ENCODE data around the gene CHST15. TPM values are rescaled to one million over a fixed set of nuclear protein-coding genes. Genes with fewer than 3 reads are reported as not detected.

The CHST15 gene
- total and polyA plus RNA-seq, 2 of the 8 experiments (the other 6 are each of a cell fraction or from before 2014, with no cell fraction given): 8.8 to 9.1 TPM

DNA sequence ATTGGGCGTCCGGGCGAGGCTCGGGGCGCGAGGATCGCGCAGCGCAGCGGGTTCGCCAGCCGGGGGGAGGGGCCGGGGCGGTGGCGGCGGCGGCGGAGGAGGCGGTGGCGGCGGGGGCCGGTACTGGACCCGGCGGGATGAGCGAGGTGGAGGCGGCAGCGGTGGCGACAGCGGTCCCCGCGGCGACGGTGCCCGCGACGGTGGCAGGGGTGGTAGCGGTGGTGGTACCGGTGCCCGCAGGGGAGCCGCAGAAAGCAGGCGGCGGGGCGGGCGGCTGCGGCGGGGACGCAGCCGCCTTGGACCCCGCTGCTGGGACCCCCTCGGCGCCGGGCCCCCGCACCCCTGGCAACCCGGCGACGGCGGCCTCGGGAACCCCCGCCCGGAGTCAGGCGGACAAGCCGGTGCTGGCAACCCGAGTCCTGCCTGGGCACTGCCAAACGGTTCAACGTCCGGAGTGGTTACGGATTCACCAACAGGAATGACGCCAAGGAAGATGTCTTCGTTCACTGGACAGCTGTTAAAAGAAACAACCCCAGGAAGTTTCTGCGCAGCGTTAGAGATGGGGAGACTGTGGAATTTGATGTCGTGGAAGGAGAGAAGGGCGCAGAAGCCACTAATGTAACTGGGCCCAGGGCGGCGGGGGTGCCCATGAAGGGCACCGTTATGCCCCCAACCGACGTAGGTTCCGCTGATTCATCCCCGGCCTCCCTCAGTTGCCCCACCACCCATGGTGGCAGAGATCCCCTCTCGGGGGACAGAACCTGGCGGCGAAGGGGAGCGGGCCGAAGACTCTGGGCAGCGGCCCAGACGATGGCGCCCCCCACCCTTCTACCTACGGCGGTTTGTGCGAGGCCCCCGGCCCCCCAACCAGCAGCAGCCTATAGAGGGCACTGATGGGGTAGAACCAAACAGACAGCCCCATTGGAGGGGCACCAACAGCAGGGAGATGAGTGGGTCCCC, 101.5 kb downstream of the CHST15 start:
- no peak overlapping the region for H2BK5ac ChIP-seq (ENCODE audit: low read depth, low read length)
- no peaks in the 10 kb centered on the region for H4K20me1 ChIP-seq (replicated peaks in 1 of 2; ENCODE audit: control insufficient read depth in 1 of 2, insufficient read depth in 2 of 2, low read length in 2 of 2)
- no peak overlapping the region for H3K4ac ChIP-seq (replicated peaks; ENCODE audit: insufficient read length, low read depth, low read length)
- FAIRE-seq (no peak), DNase-seq (ENCODE audit: low read depth in 1 of 2, low spot score in 2 of 2) (no peak)
- no peak overlapping the region for H3K9ac ChIP-seq (replicated peaks in 1 of 4; ENCODE audit: extremely low read depth in 1 of 4, low read depth in 3 of 4, low read length in 3 of 4)
- no peaks in the 10 kb centered on the region for H3K36me3 ChIP-seq (ENCODE audit: control insufficient read depth in 2 of 4, insufficient read depth in 4 of 4, low read length in 3 of 4)
- H3K4me3 ChIP-seq (ENCODE audit: extremely low read depth in 1 of 4, insufficient read depth in 2 of 4, low read depth in 3 of 4, low read length in 4 of 4): no peak overlapping the region; a peak in 1 of 8 replicates
- POLR2A ChIA-PET (ENCODE audit: partially characterized antibody): no interaction called here
- H3K79me2 ChIP-seq (ENCODE audit: control insufficient read depth in 1 of 2, insufficient read depth in 2 of 2, low read length in 2 of 2): no peaks in the 10 kb centered on the region
- H2BK15ac ChIP-seq (ENCODE audit: low read length): no peak overlapping the region
- peaks cover 5% of the 10 kb centered on the region; the same call in 1 of the 2 replicates for H3K23me2 ChIP-seq (ENCODE audit: low read depth, low read length)
- no peaks in the 10 kb centered on the region for H3K9me3 ChIP-seq (ENCODE audit: insufficient read depth in 2 of 2, low read depth in 1 of 2, low read length in 1 of 2)
- no peaks in the 10 kb centered on the region for H3K79me1 ChIP-seq (ENCODE audit: low read depth, low read length)
- no peak overlapping the region for H3K27ac ChIP-seq (ENCODE audit: low read depth, low read length)
- H2BK120ac ChIP-seq (replicated peaks; ENCODE audit: low read depth, low read length): no peak overlapping the region
- H4K5ac ChIP-seq (ENCODE audit: insufficient read length, low read depth, low read length): no peak overlapping the region
- H3K14ac ChIP-seq (ENCODE audit: insufficient read length): no peak overlapping the region
- H3K18ac ChIP-seq (ENCODE audit: extremely low read depth, low read length): no peak overlapping the region
- no peak overlapping the region for H2AFZ ChIP-seq (ENCODE audit: low read length)
- H2BK12ac ChIP-seq (ENCODE audit: low read depth, low read length): no peak overlapping the region
- H4K8ac ChIP-seq (ENCODE audit: extremely low read depth, insufficient read depth, low read length): no peak overlapping the region
- H3K4me1 ChIP-seq (replicated peaks in 1 of 4; ENCODE audit: control insufficient read depth in 3 of 4, insufficient read depth in 4 of 4, low read length in 3 of 4): peaks cover 0 to 10% (median 3%) of the 10 kb centered on the region in 4 experiments; a peak in 5 of 7 replicates
- no peak overlapping the region for H3K23ac ChIP-seq (ENCODE audit: insufficient read length)
- no peak overlapping the region for H2AK5ac ChIP-seq (ENCODE audit: low read depth, low read length)
- H2BK20ac ChIP-seq (ENCODE audit: low read length): no peak overlapping the region
- CTCF ChIA-PET (ENCODE audit: partially characterized antibody): interaction anchor here (1.1 kb wide), 1 partner anchor 11 kb away, joined by 4 read pairs; no protein-coding TSS in a partner anchor
- no peak overlapping the region for H3K4me2 ChIP-seq (ENCODE audit: insufficient read depth in 1 of 2, low read depth in 2 of 2, low read length in 2 of 2)
- TF ChIP-seq RAD21 (IDR thresholded peaks at IDR 0.05 in 1 of 2, conservative IDR thresholded peaks at IDR 0.05 in 1 of 2; ENCODE audit: low read depth in 2 of 2, low read length in 2 of 2) (no peak), TAF1 (IDR thresholded peaks at IDR 0.05; ENCODE audit: low read depth, low read length) (no peak), ASH2L (IDR thresholded peaks at IDR 0.05; ENCODE audit: low read length) (no peak), EGR1 (IDR thresholded peaks at IDR 0.05; ENCODE audit: borderline replicate concordance, low read depth, low read length) (no peak), SAP30 (IDR thresholded peaks at IDR 0.05; ENCODE audit: insufficient read depth, insufficient replicate concordance, low read length) (no peak), CHD1 (IDR thresholded peaks at IDR 0.05; ENCODE audit: low read depth, low read length) (no peak)
- TF ChIP-seq, protein P1, sequence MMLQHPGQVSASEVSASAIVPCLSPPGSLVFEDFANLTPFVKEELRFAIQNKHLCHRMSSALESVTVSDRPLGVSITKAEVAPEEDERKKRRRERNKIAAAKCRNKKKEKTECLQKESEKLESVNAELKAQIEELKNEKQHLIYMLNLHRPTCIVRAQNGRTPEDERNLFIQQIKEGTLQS (IDR thresholded peaks at IDR 0.05; ENCODE audit: insufficient read depth, low read depth, low read length): no peak
- no peak overlapping the region for H3K56ac ChIP-seq (replicated peaks; ENCODE audit: insufficient read length, low read depth, low read length)
- WGBS, 2 experiments (ENCODE audit: extremely low coverage in 1 of 2, insufficient coverage in 1 of 2, insufficient read length in 1 of 2, insufficient replicate concordance in 2 of 2, low coverage in 1 of 2, low lambda C conversion rate in 2 of 2, missing lambda C conversion rate in 1 of 2): 91% methylated on average over 25 of the region's 92 CpGs; no CpG with 5 or more reads in 1 of the 2 experiments
- H4K91ac ChIP-seq (replicated peaks; ENCODE audit: insufficient read length, low read length): no peak overlapping the region
- peaks cover 0 to 14% (median 10%) of the 10 kb centered on the region in 4 experiments; a peak in 6 of 7 replicates for H3K27me3 ChIP-seq (replicated peaks in 1 of 4; ENCODE audit: control insufficient read depth in 3 of 4, extremely low read depth in 1 of 4, insufficient read depth in 3 of 4, low read length in 3 of 4)
